ENCODE data around the gene NRXN3.

- TF ChIP-seq CTCF (IDR thresholded peaks at IDR 0.05) = no peak
- TF ChIP-seq POLR2A (IDR thresholded peaks at IDR 0.05) = no peak
These were observed 461.4 kb downstream of the NRXN3 start for GRCh38 chr14:78631551-78631950.

Data from body of pancreas (tissue), 4 donors.